ENCODE results near the gene KCTD17. TPM values are rescaled to one million over a fixed set of nuclear protein-coding genes. Genes with fewer than 3 reads are reported as not detected.
"Not testable (repeated sequence)": the region's sequence is repeated elsewhere in the genome, so short reads cannot be mapped to it uniquely, and the experiment has no call there.

The KCTD17 gene
- total RNA-seq, 1 donor from 2014 or later = 2.0 TPM

DNA sequence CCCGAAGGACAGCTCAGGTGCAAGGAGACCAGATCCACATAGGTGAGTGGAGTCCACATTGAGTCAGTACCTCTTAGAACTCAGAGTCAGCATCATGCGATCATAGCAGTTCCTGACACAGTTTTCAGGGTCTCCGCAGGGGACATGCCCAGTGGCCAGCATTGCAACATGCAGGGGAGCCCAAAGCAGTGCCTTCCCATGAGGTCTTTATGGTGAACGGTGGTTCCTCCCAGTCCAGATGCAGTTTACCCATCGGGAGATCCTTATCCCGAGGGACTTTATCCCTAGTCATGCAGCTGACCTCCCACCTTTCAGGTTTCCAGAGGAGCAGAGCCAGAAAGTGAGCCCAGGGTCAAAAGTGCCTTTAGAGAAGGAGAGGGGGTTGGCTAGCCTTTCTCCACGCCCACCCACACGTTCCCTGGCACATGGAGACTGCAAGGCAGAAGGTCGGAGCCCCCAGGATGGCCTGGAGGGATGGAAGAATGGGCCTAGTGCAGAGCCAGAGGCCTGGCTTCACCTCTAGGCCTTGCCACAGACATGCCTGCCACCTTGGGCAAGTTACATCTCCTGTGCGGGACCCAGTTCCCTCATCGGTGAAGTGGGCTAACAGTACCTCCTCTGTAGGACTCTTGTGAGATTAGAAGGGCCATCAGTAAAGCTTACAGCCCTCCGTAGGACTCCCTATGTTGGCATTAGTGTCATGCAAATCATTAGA is 6.4 kb downstream of the KCTD17 start:
- DNase-seq (ENCODE audit: low spot score) = no peak

DNA sequence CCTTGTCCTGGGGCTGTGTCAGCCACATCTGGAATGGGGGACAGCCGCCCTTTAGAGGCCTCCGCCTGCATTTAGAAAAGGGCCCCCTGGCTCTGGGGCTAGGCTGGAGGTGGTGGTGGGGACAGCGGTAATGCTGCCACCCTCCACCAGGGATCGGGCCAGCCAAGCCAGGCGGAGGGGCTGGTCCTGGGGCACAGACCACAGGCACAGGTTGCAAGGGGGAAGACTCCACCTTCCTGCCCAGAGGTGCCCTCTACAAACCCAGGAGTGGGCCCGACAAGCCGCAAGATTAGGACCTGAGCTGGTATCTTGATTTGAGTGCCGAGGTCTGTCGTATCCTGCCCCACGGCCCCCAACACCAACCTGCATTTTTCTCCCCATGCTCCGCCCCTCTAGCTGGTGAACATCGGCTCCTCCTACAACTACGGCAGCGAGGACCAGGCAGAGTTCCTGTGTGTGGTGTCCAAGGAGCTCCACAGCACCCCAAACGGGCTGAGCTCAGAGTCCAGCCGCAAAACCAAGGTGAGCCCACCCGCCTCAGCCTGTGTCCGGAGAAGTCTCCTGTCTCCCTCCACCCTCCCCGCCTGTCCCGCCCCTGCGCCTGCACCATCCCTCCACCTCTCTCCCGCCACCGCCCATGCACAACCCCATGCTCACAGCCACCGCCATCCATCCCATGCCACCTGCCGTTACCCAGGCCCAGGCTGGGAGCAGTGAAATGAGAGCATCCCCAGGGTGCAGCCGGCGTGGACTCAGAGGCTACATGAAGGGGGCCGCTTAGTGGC is 7.6 kb downstream of the KCTD17 start:
- DNase-seq (ENCODE audit: low spot score) = no peak
- no peak for ATAC-seq

More for the DNA sequence above, 6.4 kb downstream of the KCTD17 start:
- ATAC-seq = no peak

DNA sequence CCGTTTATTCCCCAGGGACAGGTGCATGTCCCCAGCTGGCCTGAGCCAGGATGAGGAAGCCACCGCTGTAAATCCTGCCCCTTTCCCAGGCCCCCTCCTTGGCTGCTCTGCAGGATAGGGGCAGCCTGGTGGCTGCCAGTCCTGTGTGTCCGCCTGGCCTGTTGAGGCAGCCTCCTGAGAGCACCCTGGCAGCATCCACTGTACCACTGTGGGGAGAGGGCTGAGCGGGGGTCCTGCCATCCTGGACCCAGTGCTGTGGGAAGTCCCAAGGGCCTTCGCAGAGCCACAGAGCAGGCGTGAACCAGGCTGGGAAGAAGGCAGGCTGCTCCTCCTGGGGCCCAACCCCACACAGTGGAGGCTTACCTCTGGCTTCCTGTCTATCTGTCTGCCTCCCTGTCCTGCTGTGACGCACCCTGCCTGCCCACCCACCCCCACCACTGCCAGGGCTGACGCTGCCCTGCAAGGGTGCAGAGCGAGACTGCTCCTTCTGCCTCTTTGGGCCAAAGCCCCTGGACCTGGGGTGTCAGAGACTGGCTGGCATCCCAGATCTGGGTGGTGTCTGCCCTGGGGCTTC is 8.4 kb downstream of the KCTD17 start:
- DNase-seq (ENCODE audit: low spot score) (no peak), ATAC-seq (no peak)

DNA sequence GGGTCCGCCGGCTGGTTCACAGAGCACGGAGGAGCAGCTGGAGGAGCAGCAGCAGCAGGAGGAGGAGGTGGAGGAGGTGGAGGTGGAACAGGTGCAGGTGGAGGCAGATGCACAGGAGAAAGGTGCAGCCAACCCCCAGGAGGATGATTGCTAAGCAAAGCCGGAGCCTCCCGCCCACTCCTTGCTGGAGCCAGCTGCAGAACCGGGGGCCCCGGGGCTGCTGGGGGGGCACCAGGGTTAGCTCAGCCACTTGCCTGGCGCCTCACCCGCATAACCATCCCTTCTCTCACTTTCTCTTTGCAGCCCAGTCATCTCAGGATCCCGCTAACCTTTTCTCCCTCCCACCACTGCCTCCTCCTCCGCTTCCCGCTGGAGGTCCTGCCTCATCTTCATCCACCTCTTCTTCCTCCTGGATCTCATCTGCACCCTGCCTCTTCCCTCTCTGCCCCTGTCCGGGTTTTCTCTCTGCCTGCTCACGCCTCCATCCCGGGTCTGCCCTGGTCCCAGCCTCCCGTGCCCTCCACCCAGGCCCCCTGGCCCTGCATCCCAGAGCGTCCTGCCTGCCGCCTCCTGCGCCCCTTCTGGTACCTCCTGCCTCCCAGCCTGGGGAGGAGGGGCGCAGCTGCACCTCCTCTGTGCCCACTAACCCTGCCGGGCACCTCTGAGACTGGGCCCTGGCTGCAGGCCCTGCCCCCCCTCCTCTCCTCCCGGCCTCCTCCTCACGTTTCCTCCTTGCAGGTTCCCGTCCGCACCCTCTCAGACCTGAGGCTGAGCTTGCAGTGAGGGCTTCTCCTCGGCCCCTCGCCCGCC is 9.5 kb downstream of the KCTD17 start:
- DNase-seq (ENCODE audit: low spot score) (no peak), ATAC-seq (no peak)

DNA sequence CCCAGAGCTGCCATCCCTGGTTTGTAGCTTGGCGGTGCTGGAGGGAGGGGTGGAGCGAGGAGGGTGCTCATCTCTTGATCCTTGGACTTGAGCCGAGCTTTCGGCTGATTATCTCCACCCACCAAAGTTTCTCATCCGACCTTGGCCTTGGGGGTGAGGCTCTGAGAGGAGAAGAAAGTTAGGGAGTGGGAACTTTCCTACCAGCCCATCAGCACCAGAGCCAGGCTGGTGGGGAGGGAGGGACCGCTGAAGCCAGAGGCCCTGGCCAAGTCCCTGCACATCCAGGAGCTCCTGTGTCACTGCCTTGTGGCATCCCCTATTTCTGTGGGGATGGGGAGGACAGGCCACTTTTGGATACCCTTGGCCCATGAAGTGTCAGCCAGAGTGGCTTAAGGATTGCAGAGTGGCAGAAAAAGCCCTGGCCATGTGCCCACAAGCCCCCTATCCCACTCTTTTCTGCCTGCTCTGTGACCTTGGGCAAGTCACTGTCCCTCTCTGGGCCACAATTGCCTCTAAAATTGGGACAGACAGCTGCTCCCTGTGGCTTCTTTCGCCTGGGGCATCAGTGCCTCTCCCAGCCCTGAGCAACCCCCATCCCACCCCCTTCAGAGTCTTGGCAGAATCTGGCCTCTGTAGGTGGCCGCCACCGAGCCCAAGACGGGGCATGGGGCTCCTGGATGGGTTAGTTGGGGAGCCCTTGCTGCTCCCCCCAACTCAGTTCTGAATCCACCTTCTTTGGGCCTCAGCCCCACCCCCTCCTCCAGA is 10.3 kb downstream of the KCTD17 start:
- no peak for DNase-seq (ENCODE audit: low spot score)
- no peak for ATAC-seq

DNA sequence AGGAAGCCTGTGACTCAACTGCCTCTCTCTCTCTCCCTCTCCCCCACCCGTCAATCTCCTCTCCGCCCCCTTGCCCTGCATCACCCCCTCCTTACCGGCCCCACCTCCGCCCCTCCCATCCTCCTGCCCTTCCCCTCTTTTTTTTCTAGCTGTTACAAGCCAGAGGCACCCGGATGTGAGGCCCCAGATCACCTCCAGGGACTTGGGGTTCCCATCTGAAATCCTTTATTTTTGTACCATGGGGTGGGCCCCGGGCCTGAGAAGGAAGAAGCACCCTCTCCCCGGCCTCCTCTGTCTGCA is 10.8 kb downstream of the KCTD17 start:
- DNase-seq (ENCODE audit: low spot score) (no peak), ATAC-seq (no peak)

DNA sequence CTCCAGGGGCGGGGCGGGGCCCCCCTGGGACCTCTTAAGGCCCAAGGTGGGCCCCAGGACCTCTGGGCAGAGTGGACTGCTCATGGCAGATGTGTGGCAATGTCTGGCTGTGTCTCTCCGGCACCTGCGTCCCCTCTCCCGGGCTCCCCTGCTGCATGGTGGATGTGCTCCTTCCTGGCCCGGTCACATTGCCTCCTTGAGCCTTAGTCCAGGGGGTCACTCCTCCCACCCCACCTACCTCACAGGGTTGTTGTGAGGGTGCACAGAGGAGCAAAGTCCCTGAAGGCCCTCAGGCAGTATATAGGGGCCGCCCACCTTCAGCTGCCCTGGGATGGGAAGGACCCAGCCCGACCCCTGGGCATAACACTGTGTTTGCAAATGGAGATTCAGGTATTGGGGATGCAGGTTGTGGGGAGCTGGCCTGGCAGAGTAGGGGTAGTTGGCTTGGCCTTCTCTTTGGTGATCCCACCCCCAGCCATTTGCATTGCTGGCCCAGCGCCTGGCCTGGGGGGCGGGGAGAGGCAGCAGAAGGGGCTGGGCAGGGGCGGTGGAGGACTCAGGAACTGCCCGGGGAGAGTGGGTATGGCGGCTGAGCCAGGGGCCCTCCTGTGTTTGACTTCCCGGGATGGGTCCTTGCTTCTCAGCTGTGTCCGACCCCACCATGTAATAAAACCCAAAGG is 11.3 kb downstream of the KCTD17 start:
- ATAC-seq (peak; percentile 3), DNase-seq (ENCODE audit: low spot score) (no peak)

DNA sequence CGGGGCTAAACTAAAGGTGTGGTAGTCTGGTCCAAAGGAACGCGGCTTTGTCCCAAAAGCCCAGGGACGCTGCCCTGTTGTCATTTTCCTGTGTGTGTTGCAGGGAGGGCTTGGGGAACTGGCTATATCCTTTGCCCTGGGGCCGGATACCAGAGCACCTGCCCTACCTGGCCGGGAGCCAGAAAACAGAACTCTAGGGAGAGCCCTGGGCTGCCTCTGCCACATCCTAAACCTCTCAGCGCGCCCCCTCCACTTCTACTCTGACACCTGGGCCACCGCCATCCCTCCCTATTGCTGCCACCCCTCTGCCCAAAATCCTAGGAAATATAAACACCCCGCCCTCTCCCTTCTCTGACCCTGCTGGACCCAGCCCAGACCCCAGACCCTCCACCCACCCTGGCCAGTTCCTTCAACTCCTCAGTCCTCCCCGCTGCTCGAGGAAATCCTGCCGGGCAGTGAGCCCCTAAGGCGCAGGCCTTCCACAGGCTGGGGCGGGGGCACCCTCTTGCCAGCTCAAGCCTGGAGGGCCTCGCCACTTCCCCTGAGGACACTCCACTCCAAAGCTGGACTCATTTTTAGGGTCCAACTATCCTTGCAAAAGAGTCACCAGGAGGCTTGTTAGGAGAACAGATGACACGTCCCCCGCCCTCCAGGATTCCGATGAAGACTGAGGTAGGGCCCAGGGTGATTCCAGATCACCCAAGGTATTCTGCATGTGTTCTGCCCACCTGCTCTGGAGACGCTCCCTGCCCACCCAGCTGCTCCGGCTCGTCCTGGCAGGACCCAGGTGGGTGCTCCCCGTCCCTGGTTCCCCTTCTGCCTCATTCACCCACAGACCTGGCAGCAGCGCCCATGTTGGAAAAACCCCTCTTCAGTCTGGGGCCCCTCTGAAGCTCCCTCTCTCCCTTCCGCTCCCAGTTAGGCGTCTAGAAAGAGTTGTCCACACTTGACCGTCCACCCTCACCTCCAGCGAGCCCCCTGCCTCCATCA is 12.2 kb downstream of the KCTD17 start:
- peak; percentile 60 for ATAC-seq
- peak; percentile 66 for DNase-seq (ENCODE audit: low spot score)

DNA sequence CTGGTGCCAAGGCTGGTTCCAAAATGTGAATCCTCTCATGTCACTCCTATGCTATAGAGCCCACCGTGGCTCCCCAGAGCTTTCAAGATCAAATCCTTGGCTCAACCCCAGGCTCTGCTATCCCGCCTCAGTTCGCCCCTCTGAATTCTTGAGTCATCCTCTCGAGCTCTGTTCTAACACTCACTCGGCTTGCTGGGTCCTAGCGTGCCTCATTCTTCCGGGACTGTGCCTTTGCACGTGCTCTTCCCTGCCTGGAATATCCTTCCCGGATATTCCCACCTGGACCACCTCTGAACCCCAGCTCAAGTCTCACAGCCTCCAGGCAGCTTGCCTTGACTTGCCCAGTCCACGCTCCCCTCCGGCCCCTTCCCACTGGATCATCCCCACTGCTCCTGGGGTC is 13.0 kb downstream of the KCTD17 start:
- ATAC-seq (no peak), DNase-seq (ENCODE audit: low spot score) (no peak)

DNA sequence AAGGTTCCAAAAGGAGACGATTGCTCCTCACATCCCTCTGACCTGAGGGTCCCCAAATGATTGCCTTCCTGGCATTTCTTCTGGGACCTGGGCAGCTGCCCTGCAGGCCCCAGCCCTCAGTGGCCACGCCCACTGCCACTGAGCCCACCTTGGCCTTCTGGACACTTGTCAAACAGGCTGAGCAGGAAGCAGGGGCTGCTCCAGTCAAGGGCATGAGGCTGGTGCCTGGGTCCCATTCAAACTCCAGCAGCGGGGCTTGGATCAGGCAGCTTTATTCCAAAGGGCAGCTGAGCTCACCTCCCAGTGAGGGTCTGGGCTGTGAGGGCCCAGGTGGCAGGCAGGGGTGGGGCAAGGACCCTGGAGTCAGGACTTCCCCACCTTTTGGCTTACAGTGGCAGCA is 13.6 kb downstream of the KCTD17 start:
- ATAC-seq (no peak), DNase-seq (ENCODE audit: low spot score) (no peak)

DNA sequence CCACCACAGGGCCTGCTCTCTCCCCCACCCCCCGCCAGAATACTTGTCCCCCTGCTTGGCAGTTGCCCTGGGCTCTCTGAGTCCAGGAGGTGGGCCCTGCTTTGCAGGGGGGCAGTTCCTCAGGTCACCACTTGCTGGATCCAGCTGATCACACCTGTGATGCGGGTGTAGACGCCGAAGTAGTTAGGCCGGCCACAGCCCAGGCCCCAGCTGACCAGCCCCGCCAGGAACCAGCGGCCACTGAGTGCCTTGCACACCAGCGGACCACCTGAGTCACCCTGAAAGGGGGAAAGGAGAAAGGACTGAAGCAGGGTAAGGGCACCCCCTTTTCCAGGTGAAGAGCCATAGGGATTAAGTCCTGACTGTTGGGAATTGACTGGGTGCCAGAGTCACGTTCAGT is 14.4 kb downstream of the KCTD17 start:
- no peak for ATAC-seq
- no peak for DNase-seq (ENCODE audit: low spot score)

DNA sequence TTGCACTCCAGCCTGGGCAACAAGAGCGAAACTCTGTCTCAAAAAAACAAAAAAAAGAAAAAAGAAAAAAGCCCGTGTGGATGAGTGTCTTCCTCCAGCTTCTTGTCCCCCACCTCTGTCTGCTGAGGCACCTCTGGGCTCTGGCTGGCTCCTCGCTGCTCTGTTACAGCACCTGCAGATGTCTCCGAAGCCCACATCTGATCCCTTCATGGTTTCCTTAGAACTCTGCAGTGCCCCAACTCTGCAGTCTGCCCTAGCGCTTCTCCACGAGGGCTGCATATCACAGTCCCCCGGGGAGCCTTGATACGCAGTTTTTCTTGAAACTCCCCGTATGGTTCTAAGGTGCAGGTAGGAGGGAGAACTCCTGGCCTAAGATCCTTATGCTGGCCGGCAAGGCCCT is 15.9 kb downstream of the KCTD17 start:
- ATAC-seq (no peak), DNase-seq (ENCODE audit: low spot score) (no peak)

DNA sequence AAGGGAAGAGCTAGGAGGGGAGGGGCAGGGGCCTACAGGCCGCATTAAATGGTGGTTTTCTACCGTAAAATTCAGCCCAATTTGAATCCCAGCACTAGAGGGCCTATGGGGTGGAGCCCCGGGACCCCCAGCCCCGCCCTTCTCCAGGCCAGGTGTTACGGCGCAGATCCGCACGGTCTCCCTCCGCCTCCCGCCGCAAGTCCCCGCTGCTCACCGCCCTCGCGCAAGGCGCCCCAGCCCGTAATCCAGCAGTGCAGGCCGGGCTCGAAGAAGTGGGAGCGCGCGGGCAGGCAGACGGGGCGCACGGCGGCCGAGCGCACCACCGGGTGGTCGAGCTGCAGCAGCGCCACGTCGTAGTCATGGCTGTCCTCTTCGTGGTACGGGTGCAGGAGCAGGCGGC is 17.3 kb downstream of the KCTD17 start:
- no peak for DNase-seq (ENCODE audit: low spot score)
- no peak for ATAC-seq

DNA sequence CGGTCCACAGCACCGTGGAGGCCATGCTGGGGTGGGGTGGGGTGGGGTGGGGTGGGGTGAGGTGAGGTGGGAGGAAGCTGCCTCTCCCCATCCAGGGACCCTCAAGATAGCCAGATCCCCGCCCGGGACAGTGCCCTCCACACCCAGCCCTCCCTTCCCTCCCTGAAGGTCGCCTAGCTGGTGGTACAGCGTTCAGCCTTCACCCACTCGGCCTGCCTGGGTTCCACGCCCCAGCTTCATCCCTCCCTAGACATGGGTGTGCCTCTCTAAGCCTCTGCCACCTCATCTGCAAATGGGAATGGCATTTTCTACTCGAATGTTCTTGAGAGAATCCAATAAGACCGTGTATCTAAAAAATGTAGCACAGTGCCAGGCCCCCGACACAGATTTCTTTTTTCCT is 17.8 kb downstream of the KCTD17 start:
- ATAC-seq = no peak

DNA sequence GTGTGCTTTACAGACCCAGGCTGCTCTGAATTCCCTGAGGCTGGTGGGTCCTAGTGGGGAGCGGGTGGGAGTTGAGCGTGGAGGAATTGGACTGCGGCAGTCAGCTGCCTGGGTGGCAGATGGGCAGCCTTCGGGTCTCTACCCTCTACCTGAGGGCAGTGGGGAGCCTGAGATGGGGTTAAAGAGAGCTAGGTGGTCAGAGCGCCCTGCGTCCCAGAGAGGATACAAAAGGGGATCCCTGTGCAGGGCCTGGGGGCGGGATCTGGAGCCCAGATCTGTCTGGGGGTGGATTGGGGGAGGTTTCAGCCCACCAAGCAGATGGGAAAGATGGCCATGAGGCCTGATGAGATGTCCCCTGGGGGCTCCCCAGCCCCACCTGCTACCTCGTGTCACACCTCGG is 18.2 kb downstream of the KCTD17 start:
- no peak for DNase-seq (ENCODE audit: low spot score)
- ATAC-seq = no peak

More for the DNA sequence above, 17.8 kb downstream of the KCTD17 start:
- DNase-seq (ENCODE audit: low spot score) = no peak

DNA sequence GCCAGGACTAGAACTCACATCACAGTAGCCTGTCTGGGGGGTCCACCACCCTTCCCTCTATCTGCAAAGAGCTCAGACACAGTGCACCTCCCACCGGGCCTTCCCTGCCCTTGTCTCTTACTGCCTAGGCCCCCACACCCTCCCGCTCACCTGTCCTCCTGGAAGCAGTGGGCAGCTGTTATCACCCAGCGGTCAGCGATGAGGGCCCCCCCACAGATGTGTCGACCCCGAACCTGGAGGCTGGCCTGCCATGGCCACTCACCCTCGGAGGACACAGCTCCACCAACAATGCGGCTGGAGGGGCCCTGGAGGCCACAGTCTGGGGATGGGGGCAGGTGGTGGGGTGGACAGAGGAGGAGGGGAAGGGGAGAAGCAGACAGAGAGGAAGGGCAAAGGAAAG is 18.8 kb downstream of the KCTD17 start:
- ATAC-seq (no peak), DNase-seq (ENCODE audit: low spot score) (no peak)

DNA sequence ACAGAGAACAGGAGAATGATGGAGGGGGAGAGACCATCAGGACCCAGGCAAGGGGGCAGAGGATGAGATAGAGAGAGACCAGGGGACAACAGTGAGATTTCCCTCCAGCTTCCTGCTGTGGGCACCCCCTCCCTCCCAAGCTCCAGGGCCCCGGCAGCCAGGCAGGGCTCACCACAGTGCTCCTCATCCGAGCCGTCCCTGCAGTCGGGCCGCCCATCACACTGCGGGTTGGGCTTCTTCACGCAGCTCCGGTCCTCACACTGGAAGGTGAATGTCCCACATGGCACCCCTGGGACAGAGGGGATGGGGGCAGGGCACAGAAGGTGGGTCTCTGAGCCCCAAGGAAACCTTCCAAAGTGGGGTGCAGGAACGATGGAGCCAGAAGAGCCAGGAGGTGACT is 19.2 kb downstream of the KCTD17 start:
- DNase-seq (ENCODE audit: low spot score) (no peak), ATAC-seq (no peak)

DNA sequence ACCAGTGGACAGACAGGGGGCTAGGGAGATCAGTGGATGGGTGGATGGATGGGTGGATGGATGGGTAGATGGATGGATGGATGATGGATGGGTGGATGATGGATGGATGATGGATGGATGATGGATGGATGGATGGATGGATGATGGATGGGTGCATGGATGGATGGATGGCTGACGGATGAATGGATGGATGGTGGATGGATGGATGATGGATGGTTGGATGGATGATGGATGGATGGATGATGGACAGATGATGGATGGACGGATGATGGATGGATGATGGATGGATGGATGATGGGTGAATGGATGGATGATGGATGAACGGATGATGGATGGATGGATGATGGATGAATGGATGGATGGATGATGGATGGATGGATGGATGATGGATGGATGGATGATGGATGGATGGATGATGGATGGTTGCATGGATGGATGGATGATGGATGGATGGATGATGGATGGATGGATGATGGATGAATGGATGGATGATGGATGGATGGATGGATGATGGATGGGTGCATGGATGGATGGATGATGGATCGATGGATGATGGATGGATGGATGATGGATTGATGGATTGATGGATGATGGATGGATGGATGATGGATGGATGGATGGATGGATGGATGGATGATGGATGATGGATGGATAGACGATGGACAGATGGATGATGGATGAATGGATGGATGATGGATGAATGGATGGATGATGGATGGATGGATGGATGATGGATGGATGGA is 20.5 kb downstream of the KCTD17 start:
- ATAC-seq; DNase-seq (ENCODE audit: low spot score): not testable (repeated sequence)

All from left lobe of liver (tissue), 2 donors.